ENCODE measurements around the gene ADK. TPM values are rescaled to one million over a fixed set of nuclear protein-coding genes. Genes with fewer than 3 reads are reported as not detected.
"Not testable (repeated sequence)": the region's sequence is repeated elsewhere in the genome, so short reads cannot be mapped to it uniquely, and the experiment has no call there.

ADK gene
- total RNA-seq, 1 donor from 2014 or later, result 26.2 TPM

- Mint-ChIP-seq H3K4me1 (peaks cover 11% of the 10 kb centered on the region), H3K4me3 (no peak overlapping the region)
Observed at GRCh38 chr10:74575191-74575720, 424.2 kb downstream of the ADK start.

GRCh38 chr10:74575912-74576311, 424.9 kb downstream of the ADK start:
- Mint-ChIP-seq H3K4me3 (no peak overlapping the region), H3K27me3 (ENCODE audit: low read depth) (no peaks in the 10 kb centered on the region), H3K27ac (no peak overlapping the region), H3K36me3 (peaks cover 24% of the 10 kb centered on the region), H3K9me3 (peaks cover 16% of the 10 kb centered on the region), H3K4me1 (peaks cover 11% of the 10 kb centered on the region)
- no peak for DNase-seq (ENCODE audit: low spot score in 2 of 2, unreplicated experiment in 2 of 2)
- TF ChIP-seq, protein P1, sequence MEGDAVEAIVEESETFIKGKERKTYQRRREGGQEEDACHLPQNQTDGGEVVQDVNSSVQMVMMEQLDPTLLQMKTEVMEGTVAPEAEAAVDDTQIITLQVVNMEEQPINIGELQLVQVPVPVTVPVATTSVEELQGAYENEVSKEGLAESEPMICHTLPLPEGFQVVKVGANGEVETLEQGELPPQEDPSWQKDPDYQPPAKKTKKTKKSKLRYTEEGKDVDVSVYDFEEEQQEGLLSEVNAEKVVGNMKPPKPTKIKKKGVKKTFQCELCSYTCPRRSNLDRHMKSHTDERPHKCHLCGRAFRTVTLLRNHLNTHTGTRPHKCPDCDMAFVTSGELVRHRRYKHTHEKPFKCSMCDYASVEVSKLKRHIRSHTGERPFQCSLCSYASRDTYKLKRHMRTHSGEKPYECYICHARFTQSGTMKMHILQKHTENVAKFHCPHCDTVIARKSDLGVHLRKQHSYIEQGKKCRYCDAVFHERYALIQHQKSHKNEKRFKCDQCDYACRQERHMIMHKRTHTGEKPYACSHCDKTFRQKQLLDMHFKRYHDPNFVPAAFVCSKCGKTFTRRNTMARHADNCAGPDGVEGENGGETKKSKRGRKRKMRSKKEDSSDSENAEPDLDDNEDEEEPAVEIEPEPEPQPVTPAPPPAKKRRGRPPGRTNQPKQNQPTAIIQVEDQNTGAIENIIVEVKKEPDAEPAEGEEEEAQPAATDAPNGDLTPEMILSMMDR (IDR thresholded peaks at IDR 0.05; ENCODE audit: unreplicated experiment), result no peak

More at GRCh38 chr10:74575191-74575720, 424.2 kb downstream of the ADK start:
- no peak for DNase-seq (ENCODE audit: low spot score in 2 of 2, unreplicated experiment in 2 of 2)
- peaks cover 19% of the 10 kb centered on the region for H3K36me3 Mint-ChIP-seq
- TF ChIP-seq, protein P1 (IDR thresholded peaks at IDR 0.05; ENCODE audit: unreplicated experiment), result no peak
- H3K27ac Mint-ChIP-seq, result no peak overlapping the region
- H3K27me3 Mint-ChIP-seq (ENCODE audit: low read depth), result no peaks in the 10 kb centered on the region
- H3K9me3 Mint-ChIP-seq, result peaks cover 12% of the 10 kb centered on the region

GRCh38 chr10:74576586-74576985, 425.6 kb downstream of the ADK start:
- DNase-seq (ENCODE audit: low spot score in 2 of 2, unreplicated experiment in 2 of 2), result no peak
- no peak overlapping the region for H3K4me3 Mint-ChIP-seq
- H3K4me1 Mint-ChIP-seq, result peaks cover 11% of the 10 kb centered on the region
- H3K27ac Mint-ChIP-seq, result no peak overlapping the region
- TF ChIP-seq, protein P1 (IDR thresholded peaks at IDR 0.05; ENCODE audit: unreplicated experiment), result no peak
- H3K9me3 Mint-ChIP-seq, result peaks cover 18% of the 10 kb centered on the region
- H3K36me3 Mint-ChIP-seq, result peaks cover 23% of the 10 kb centered on the region
- no peaks in the 10 kb centered on the region for H3K27me3 Mint-ChIP-seq (ENCODE audit: low read depth)

DNA sequence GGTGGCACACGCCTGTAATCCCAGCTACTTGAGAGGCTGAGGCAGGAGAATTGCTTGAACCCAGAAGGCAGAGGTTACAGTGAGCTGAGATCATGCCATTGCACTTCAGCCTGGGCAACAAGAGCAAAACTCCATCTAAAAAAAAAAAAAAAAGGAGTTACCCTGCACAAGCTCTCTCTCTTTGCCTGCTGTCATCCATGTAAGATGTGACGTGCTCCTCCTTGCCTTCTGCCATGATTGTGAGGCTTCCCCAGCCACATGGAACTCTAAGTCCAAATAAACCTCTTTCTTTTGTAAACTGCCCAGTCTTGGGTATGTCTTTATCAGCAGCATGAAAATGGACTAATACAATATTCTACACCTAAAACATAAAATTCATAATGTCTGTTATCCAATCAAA, 429.4 kb downstream of the ADK start:
- not testable (repeated sequence) for H3K27ac Mint-ChIP-seq; DNase-seq (ENCODE audit: low spot score in 2 of 2, unreplicated experiment in 2 of 2); H3K27me3 Mint-ChIP-seq (ENCODE audit: low read depth); H3K4me3 Mint-ChIP-seq; H3K36me3 Mint-ChIP-seq
- Mint-ChIP-seq H3K9me3 (peaks cover 12% of the 10 kb centered on the region), H3K4me1 (peaks cover 14% of the 10 kb centered on the region)

GRCh38 chr10:74582566-74582965, 431.5 kb downstream of the ADK start:
- Mint-ChIP-seq H3K36me3 (peaks cover 7% of the 10 kb centered on the region), H3K27ac (no peak overlapping the region), H3K4me3 (no peak overlapping the region), H3K4me1 (peaks cover 25% of the 10 kb centered on the region), H3K9me3 (peaks cover 12% of the 10 kb centered on the region), H3K27me3 (ENCODE audit: low read depth) (no peaks in the 10 kb centered on the region)
- TF ChIP-seq, protein P1 (IDR thresholded peaks at IDR 0.05; ENCODE audit: unreplicated experiment), result no peak
- DNase-seq (ENCODE audit: low spot score in 2 of 2, unreplicated experiment in 2 of 2), result no peak

GRCh38 chr10:74585231-74586087, 434.4 kb downstream of the ADK start:
- Mint-ChIP-seq H3K4me1 (peaks cover 50% of the 10 kb centered on the region), H3K4me3 (no peak overlapping the region), H3K36me3 (peaks cover 7% of the 10 kb centered on the region)

More at GRCh38 chr10:74585231-74586087, 434.4 kb downstream of the ADK start:
- H3K9me3 Mint-ChIP-seq, result peaks cover 10% of the 10 kb centered on the region
- DNase-seq (ENCODE audit: low spot score in 2 of 2, unreplicated experiment in 2 of 2), result no peak
- no peaks in the 10 kb centered on the region for H3K27me3 Mint-ChIP-seq (ENCODE audit: low read depth)
- TF ChIP-seq, protein P1 (IDR thresholded peaks at IDR 0.05; ENCODE audit: unreplicated experiment), result no peak
- H3K27ac Mint-ChIP-seq, result peak overlapping the region; percentile 72

Data from mesothelial cell of epicardium (in vitro differentiated cells).